Hematopoietic multipotent progenitor cell treated with erythropoietin and hydrocortisone succinate and interleukin-3 and kit ligand, for 8 days (in vitro differentiated cells): ENCODE results near the gene PLCB1.
"Not testable (repeated sequence)": the region's sequence is repeated elsewhere in the genome, so short reads cannot be mapped to it uniquely, and the experiment has no call there.

Experiments used
- DNase-seq: peaks from one replicate; pipeline ENCODE4 v3.0.0-alpha.2; 2015

PLCB1 gene

DNA sequence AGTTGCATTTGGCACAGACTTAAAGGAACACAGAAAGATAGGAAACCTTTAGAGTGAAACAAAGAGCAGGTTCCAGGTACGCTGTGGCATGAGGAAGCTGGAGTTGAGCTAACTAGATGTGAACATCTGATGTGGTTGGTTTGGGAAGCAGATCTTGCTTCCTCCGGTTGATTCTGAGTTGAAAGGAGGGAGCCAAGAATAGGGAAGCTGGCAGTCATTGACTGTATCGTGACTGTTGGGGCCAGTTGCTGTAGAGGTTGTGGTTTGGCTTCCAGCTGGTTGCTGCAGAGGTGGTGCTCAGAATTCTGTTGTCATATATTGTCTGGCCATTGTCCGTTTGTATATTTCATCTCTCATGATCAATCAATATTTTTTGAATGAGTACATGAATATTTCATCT, 325.9 kb downstream of the PLCB1 start:
- DNase-seq: peak; percentile 22

DNA sequence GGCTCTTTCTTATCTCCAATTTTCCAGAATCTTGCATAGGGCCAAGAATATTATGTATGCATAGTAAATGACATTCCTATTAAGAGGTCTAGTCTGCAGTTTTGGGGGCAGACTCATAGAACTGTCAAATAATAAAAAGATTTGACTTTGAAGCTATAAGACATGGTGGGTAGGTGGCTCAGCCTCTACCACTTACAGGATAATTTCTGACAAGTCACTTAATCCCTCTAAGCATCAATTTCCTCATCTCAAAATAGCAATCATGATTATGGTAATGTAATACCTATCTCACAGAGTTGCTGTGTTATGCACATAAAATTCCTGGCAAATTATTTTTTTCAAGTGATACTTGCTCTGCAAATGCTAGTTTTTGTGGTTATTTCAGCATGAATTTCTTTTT, 329.1 kb downstream of the PLCB1 start:
- no peak for DNase-seq

GRCh38 chr20:8464368-8464767, 332.3 kb downstream of the PLCB1 start:
- DNase-seq: no peak

DNA sequence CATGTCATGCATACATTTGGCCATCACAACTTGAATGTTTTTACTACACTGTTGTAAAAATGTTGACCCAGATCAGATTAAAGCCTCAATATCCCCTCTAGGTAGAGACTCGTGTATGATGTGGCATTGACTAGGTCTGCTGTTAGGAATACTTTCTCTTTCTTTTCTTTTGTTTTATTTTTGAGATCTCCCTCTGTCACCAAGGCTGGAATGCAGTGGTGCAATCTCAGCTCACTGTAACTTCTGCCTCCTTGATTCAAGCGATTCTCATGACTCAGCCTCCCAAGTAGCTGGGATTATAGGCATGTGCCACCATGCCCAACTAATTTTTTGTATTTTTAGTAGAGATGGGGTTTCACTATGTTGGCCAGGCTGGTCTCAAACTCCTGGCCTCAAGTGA, 334.7 kb downstream of the PLCB1 start:
- DNase-seq: not testable (repeated sequence)

DNA sequence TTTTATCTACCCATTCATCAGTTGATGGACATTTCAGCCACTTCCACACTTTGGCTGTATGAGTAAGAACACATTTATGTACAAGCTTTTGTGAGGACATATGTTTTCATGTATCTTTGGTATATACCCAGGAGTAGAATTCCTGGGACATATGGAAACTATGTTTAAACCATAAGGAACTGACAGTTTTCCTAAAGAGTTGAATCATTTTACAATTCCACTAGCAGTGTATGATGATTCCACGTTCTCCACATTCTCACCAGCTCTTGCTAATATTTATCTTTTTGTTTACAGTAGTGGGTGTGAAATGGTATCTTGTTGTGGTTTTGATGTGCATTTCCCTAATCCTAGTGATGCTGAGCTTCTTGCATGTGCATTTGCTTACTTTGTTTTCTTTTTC, 338.1 kb downstream of the PLCB1 start:
- no peak for DNase-seq

GRCh38 chr20:8471465-8471864, 339.4 kb downstream of the PLCB1 start:
- DNase-seq: no peak

DNA sequence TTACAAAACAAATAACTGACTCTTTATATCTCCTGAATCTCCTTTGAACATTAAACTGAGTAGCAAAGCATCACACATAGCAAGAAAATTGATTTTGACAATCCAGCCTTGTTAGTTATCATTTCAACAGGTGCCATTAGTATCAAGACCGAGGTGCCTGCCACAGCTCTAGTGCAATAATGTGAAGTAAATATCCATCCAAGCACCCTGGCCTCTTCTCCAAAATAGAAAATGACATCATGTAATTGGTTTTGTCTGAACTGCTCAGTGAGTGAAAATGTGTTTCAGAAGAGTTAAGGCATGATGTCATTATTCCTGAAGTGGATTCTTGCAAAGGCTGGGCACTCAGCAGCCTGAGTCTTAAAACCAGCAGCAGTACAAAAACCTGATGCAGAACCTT, 341.4 kb downstream of the PLCB1 start:
- DNase-seq: no peak

DNA sequence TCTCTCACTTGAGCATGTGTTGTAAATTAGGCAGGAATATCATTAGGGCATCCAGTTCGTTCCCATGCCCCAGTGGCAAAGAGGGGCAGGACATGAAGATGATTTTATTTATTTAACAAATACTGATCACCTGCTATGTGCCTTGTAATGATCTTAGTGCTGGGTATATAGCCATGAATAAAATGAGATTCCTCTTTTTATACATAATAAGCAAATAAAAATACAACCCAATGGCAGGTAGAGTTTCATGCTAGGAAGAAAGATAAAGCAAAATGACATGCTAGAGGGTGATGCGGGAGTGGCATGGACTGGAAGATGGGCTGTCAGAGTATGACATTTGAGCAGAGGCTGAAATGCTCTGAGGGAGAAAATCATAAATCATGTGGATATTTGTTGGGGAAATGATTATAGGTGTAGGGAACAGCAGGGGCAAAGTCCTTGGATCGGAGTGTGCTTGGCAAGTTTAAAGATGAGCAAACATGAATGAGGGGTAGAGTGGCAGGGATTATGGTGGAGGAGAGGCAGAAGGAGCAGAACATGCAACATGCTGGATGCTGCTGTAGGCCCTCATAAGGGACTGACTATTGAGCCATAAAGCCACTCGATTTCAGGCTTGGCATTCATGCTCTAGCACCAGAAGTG, 342.1 kb downstream of the PLCB1 start:
- no peak for DNase-seq

DNA sequence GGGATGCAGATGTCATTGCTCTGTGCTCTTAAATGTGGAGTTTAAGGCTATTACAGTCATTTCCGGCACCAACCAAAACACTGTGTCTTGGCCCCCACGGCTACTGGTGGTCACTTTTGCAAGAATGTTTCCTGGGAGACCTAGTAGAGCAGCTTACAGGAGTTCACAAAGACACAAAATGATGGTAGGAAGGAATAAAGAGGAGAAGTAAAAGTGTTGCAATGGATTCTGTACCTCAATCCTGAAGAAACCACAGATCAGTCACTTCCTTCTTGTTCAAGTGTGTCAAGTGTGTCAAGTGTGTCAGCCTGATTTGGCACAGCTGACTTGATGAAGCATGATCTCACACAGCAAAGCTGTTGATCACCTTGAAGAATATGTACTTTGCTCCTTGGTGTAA, 344.0 kb downstream of the PLCB1 start:
- DNase-seq: no peak

GRCh38 chr20:8480597-8480996, 348.5 kb downstream of the PLCB1 start:
- DNase-seq: no peak

DNA sequence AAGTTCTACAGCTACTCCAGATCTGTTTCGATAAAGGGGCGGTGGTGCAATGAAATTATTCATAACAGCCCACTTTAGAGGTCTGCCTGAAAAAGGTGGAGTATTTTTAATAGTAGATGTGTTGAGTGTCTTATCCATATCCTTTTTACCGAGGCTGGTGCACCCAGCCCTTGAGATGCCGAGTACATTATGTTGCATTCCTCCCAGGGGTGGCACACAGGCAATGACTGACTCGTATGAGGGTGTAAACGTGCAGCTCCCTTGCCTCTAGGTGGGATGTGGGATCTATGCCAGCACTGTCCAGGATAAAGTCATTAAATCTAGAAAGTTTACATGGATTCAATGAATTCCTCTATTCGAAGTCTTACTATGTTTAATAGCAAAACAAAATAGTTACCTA, 355.6 kb downstream of the PLCB1 start:
- no peak for DNase-seq

DNA sequence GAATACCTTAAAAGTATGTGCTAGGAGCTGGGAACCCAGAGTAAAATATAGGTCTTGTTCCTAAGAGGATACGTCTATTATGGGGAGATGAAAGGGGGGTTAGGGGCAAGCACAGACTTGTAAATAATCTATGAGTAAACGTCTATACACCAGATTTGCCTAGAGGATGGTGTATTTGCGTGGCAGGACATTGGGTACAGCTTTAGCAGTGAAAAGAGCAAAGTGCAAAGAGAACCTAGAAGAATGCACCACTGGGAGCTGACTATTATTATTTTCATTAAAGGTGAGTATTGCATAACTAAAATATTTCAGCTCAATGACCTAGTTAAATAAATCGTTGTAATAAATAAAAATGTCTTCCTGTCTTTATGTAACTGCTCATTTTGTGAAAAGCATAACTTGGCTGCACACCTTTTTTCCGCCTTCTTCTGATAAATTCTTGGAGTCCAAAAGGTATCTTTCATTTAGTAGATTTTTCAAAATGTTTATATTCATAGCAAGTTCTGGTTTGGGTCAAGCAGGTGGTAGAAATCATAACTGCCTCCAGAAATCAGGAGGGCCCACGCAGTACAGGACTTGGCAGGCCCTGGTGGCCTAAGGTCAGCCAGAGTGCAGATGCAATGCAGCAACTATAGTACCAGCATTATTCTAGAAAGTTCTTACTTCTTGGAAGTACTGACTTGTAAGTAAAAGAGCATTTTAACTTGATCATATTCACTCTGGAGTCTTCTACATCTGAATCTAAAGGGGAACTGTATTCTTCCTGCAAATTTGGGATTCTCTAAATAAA, 357.2 kb downstream of the PLCB1 start:
- DNase-seq: no peak

DNA sequence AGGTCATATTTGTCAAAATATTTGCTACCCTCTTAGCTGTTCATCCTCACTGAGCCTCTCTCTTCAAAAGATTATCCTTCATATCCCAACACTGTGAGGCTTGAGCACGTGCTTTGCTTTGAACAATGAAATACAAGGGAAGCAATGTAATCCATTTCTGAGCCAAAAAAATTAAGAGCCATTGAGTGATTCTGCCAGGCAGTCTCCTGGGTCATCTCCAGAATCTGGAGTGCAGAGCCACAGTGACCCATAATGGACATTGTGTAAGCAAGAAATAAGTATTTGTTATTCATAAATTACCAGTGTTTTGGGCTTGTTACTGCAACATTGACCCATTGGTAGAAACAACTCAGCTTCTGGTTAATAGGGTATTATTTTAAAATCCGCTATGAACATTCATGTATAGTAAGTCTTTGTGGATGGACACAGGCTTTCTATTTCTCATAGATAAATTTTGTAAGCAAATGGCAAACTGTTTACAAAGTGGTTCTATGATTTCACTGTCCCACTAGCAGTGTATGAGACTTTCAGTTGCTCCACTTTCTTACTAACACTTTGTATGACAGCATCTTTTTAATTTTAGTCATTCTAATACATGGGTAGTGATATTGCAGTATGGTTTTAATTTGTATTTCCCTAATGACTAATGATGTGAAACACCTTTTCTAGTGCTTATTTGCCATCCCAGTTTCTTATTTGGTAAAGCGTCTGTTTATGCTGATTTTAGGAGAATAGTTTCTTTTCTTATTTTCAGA, 358.2 kb downstream of the PLCB1 start:
- DNase-seq: no peak

GRCh38 chr20:8492173-8492572, 360.1 kb downstream of the PLCB1 start:
- no peak for DNase-seq

GRCh38 chr20:8498571-8498970, 366.5 kb downstream of the PLCB1 start:
- no peak for DNase-seq

DNA sequence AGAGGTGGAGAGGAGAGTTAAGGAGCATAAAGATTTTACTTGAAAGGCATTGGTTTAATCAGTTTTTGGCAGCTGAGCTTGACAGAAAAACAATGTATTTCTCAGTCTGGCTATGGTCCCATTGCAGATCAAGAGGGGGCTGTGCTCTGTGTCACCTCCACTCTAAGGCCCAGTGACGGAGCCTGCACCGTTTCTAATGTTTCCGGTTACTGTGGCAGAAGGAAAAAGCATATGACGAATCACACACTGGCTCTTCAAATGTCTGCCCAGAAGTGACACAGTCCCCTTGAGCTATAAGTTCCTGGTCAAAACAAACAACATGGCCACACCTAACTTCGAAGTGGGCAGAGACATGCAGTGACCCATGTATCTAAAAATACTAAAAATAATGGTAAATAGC, 372.0 kb downstream of the PLCB1 start:
- no peak for DNase-seq

GRCh38 chr20:8505476-8506200, 373.6 kb downstream of the PLCB1 start:
- DNase-seq: no peak

GRCh38 chr20:8507231-8507630, 375.2 kb downstream of the PLCB1 start:
- no peak for DNase-seq

DNA sequence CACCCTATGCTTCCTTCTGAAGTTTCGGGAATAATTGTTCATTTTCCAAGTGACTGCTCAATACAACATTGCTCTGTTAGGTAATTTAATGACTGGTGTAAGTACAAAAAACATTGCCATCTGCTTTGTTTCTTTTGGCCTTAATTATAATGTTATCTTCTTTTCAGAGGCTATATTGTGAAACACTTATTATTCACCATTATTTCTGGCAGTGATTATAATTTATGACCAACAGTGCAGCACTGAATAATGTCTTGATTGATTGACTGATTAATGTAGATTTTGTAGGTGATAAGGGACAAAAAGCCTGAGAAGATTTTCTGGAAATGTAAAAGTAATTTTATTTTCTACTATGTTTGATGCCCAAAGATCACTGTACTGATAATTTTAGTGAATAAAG, 377.7 kb downstream of the PLCB1 start:
- no peak for DNase-seq

DNA sequence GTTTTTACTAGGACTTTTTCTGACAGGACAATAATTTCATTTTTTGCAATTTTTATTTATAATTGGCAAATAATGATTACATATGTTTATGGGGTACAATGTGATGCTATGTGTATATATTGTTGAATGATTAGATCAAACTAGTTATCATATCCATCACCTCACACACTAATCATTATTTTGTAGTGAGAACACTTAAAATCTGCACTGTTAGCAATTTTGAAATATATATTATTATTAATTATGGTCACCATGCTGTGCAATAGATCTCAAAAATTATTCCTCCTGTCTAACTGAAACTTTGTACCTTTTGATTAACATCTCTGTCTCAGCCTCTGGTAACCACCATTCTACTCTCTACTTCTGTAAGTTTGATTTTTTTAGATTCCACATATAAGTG, 378.7 kb downstream of the PLCB1 start:
- no peak for DNase-seq

DNA sequence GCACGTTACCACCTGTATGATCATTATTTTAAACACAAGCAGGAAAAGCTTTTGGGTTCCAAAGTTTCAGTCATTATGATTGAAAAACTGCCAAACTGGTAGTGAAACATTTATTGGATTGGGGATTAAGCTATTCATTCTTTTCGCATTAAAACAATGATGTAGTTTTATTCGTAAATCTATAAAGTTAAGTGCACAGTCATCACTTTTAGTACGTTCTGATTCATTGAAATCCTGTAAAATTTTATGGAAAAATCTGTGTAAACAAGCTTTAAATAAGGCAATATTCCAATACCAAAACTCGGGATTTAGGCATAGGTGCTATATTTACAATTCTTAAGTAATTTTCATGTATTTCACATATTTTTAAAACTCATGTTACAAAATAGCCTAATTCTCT, 379.9 kb downstream of the PLCB1 start:
- no peak for DNase-seq

- DNase-seq: no peak
These were observed 383.9 kb downstream of the PLCB1 start for GRCh38 chr20:8515810-8516435.

GRCh38 chr20:8518878-8519277, 386.8 kb downstream of the PLCB1 start:
- DNase-seq: no peak
